ENCODE data around the gene F2RL2. TPM values are rescaled to one million over a fixed set of nuclear protein-coding genes. Genes with fewer than 3 reads are reported as not detected.

F2RL2 gene
- polyA plus RNA-seq, 3 donors = 0.14 TPM; not detected in 2

- no peak for TF ChIP-seq CTCF (IDR thresholded peaks at IDR 0.05)
- peaks cover 72 to 89% of the 10 kb centered on the region in 2 donors for H3K36me3 Mint-ChIP-seq
- H3K27ac Mint-ChIP-seq = peak overlapping the region in 3 of 7 donors; percentile 26 to 75 (median 55)
- H3K27me3 Mint-ChIP-seq (ENCODE audit: low read depth in 3 of 3) = no peaks in the 10 kb centered on the region
- no peaks in the 10 kb centered on the region for H3K4me1 ChIP-seq (ENCODE audit: control insufficient read depth in 1 of 2, insufficient read depth in 2 of 2, low read length in 2 of 2)
- no peak overlapping the region for H3K9ac ChIP-seq (ENCODE audit: insufficient read depth, low read length, poor library complexity, severe bottlenecking)
- no peaks in the 10 kb centered on the region for H3K4me1 Mint-ChIP-seq
- H3K9me3 ChIP-seq (replicated peaks in 1 of 2; ENCODE audit: control insufficient read depth in 1 of 2, insufficient read depth in 1 of 2, low read length in 2 of 2) = no peaks in the 10 kb centered on the region
- no peaks in the 10 kb centered on the region for H3K79me2 ChIP-seq (ENCODE audit: insufficient read depth, low read length)
- WGBS (ENCODE audit: insufficient coverage) = no CpG with 5 or more reads among the region's 3 CpGs
- no peak overlapping the region for H3K4me3 ChIP-seq (replicated peaks in 1 of 3; ENCODE audit: low read depth in 2 of 3, low read length in 3 of 3)
- peaks cover 87 to 100% of the 10 kb centered on the region in 2 donors for H3K36me3 ChIP-seq (replicated peaks in 1 of 2; ENCODE audit: control insufficient read depth in 1 of 2, insufficient read depth in 2 of 2, low read length in 2 of 2)
- intact Hi-C loops (cut with micrococcal nuclease) = no loop called here
- peaks cover 9% of the 10 kb centered on the region for H4K20me1 ChIP-seq (ENCODE audit: insufficient read depth, low read length)
- no peak overlapping the region for H3K4me2 ChIP-seq (replicated peaks; ENCODE audit: extremely low read depth, low read length, poor library complexity, severe bottlenecking)
- H3K27me3 ChIP-seq (ENCODE audit: control insufficient read depth in 2 of 2, insufficient read depth in 2 of 2, low read length in 2 of 2) = no peaks in the 10 kb centered on the region
- no peak overlapping the region for H3K4me3 Mint-ChIP-seq
- H3K27ac ChIP-seq (ENCODE audit: low read depth in 1 of 2, low read length in 2 of 2) = peak overlapping the region in 1 of 2 donors; percentile 7
- H2AFZ ChIP-seq (ENCODE audit: insufficient read depth, low read depth, low read length, poor library complexity, severe bottlenecking) = no peak overlapping the region
- no peaks in the 10 kb centered on the region for H3K9me3 Mint-ChIP-seq
- DNase-seq = no peak
Observed at GRCh38 chr5:76595755-76596481, 27.3 kb downstream of the F2RL2 start.

- no peaks in the 10 kb centered on the region for H3K79me2 ChIP-seq (ENCODE audit: insufficient read depth, low read length)
- no peaks in the 10 kb centered on the region for H3K9me3 Mint-ChIP-seq
- H3K36me3 ChIP-seq (replicated peaks in 1 of 2; ENCODE audit: control insufficient read depth in 1 of 2, insufficient read depth in 2 of 2, low read length in 2 of 2) = peaks cover 87 to 100% of the 10 kb centered on the region in 2 donors
- H3K4me3 Mint-ChIP-seq = no peak overlapping the region
- WGBS (ENCODE audit: insufficient coverage) = no CpG with 5 or more reads among the region's 4 CpGs
- H2AFZ ChIP-seq (ENCODE audit: insufficient read depth, low read depth, low read length, poor library complexity, severe bottlenecking) = no peak overlapping the region
- intact Hi-C loops (cut with micrococcal nuclease) = no loop called here
- no peak overlapping the region for H3K4me3 ChIP-seq (replicated peaks in 1 of 3; ENCODE audit: low read depth in 2 of 3, low read length in 3 of 3)
- TF ChIP-seq CTCF (IDR thresholded peaks at IDR 0.05) = no peak
- DNase-seq = no peak
- no peak overlapping the region for H3K4me2 ChIP-seq (replicated peaks; ENCODE audit: extremely low read depth, low read length, poor library complexity, severe bottlenecking)
- H3K4me1 ChIP-seq (ENCODE audit: control insufficient read depth in 1 of 2, insufficient read depth in 2 of 2, low read length in 2 of 2) = no peaks in the 10 kb centered on the region
- H3K36me3 Mint-ChIP-seq = peaks cover 72 to 93% of the 10 kb centered on the region in 2 donors
- no peaks in the 10 kb centered on the region for H3K9me3 ChIP-seq (replicated peaks in 1 of 2; ENCODE audit: control insufficient read depth in 1 of 2, insufficient read depth in 1 of 2, low read length in 2 of 2)
- H3K27ac ChIP-seq (ENCODE audit: low read depth in 1 of 2, low read length in 2 of 2) = no peak overlapping the region
- H3K27me3 ChIP-seq (ENCODE audit: control insufficient read depth in 2 of 2, insufficient read depth in 2 of 2, low read length in 2 of 2) = no peaks in the 10 kb centered on the region
- peaks cover 7% of the 10 kb centered on the region for H4K20me1 ChIP-seq (ENCODE audit: insufficient read depth, low read length)
- no peaks in the 10 kb centered on the region for H3K27me3 Mint-ChIP-seq (ENCODE audit: low read depth in 3 of 3)
- H3K9ac ChIP-seq (ENCODE audit: insufficient read depth, low read length, poor library complexity, severe bottlenecking) = no peak overlapping the region
- H3K4me1 Mint-ChIP-seq = no peaks in the 10 kb centered on the region
- H3K27ac Mint-ChIP-seq = no peak overlapping the region
Observed at GRCh38 chr5:76594107-76594506, 29.1 kb downstream of the F2RL2 start.
